ENCODE results near the gene SUN2.

Gene SUN2

GRCh38 chr22:38742176-38742942, 13.4 kb downstream of the SUN2 start:
- in situ Hi-C loops (cut with HindIII; ENCODE audit: low pct_unique_long_range_greater_than_20kb, low sequenced_read_pairs) = no loop called here
- no peak for DNase-seq (ENCODE audit: low read depth in 1 of 2, low spot score in 1 of 2)
- no peak for TF ChIP-seq JUND (IDR thresholded peaks at IDR 0.05; ENCODE audit: low read depth)

- in situ Hi-C loops (cut with HindIII; ENCODE audit: low pct_unique_long_range_greater_than_20kb, low sequenced_read_pairs) = no loop called here
Observed at GRCh38 chr22:38741576-38741975, 14.2 kb downstream of the SUN2 start.

GRCh38 chr22:38741166-38741565, 14.6 kb downstream of the SUN2 start:
- DNase-seq (ENCODE audit: low read depth in 1 of 2, low spot score in 1 of 2) = no peak
- in situ Hi-C loops (cut with HindIII; ENCODE audit: low pct_unique_long_range_greater_than_20kb, low sequenced_read_pairs) = no loop called here
- TF ChIP-seq JUND (IDR thresholded peaks at IDR 0.05; ENCODE audit: low read depth) = no peak

More at GRCh38 chr22:38741576-38741975, 14.2 kb downstream of the SUN2 start:
- no peak for TF ChIP-seq JUND (IDR thresholded peaks at IDR 0.05; ENCODE audit: low read depth)
- no peak for DNase-seq (ENCODE audit: low read depth in 1 of 2, low spot score in 1 of 2)

- in situ Hi-C loops (cut with HindIII; ENCODE audit: low pct_unique_long_range_greater_than_20kb, low sequenced_read_pairs) = no loop called here
- TF ChIP-seq JUND (IDR thresholded peaks at IDR 0.05; ENCODE audit: low read depth) = no peak
- DNase-seq (ENCODE audit: low read depth in 1 of 2, low spot score in 1 of 2) = no peak
Observed at GRCh38 chr22:38740754-38741153, 15.0 kb downstream of the SUN2 start.

GRCh38 chr22:38740116-38740723, 15.6 kb downstream of the SUN2 start:
- in situ Hi-C loops (cut with HindIII; ENCODE audit: low pct_unique_long_range_greater_than_20kb, low sequenced_read_pairs) = no loop called here
- no peak for DNase-seq (ENCODE audit: low read depth in 1 of 2, low spot score in 1 of 2)
- TF ChIP-seq JUND (IDR thresholded peaks at IDR 0.05; ENCODE audit: low read depth) = no peak

- no peak for TF ChIP-seq JUND (IDR thresholded peaks at IDR 0.05; ENCODE audit: low read depth)
- DNase-seq (ENCODE audit: low read depth in 1 of 2, low spot score in 1 of 2) = no peak
- in situ Hi-C loops (cut with HindIII; ENCODE audit: low pct_unique_long_range_greater_than_20kb, low sequenced_read_pairs) = no loop called here
Observed at GRCh38 chr22:38739300-38740055, 16.3 kb downstream of the SUN2 start.

GRCh38 chr22:38738475-38739070, 17.2 kb downstream of the SUN2 start:
- no peak for TF ChIP-seq JUND (IDR thresholded peaks at IDR 0.05; ENCODE audit: low read depth)
- in situ Hi-C loops (cut with HindIII; ENCODE audit: low pct_unique_long_range_greater_than_20kb, low sequenced_read_pairs) = no loop called here
- DNase-seq (ENCODE audit: low read depth in 1 of 2, low spot score in 1 of 2) = no peak

GRCh38 chr22:38737302-38738060, 18.3 kb downstream of the SUN2 start:
- no peak for DNase-seq (ENCODE audit: low read depth in 1 of 2, low spot score in 1 of 2)
- in situ Hi-C loops (cut with HindIII; ENCODE audit: low pct_unique_long_range_greater_than_20kb, low sequenced_read_pairs) = no loop called here

GRCh38 chr22:38736257-38736570, 19.6 kb downstream of the SUN2 start:
- no peak for DNase-seq (ENCODE audit: low read depth in 1 of 2, low spot score in 1 of 2)
- in situ Hi-C loops (cut with HindIII; ENCODE audit: low pct_unique_long_range_greater_than_20kb, low sequenced_read_pairs) = no loop called here
- no peak for TF ChIP-seq JUND (IDR thresholded peaks at IDR 0.05; ENCODE audit: low read depth)

More at GRCh38 chr22:38737302-38738060, 18.3 kb downstream of the SUN2 start:
- no peak for TF ChIP-seq JUND (IDR thresholded peaks at IDR 0.05; ENCODE audit: low read depth)

- in situ Hi-C loops (cut with HindIII; ENCODE audit: low pct_unique_long_range_greater_than_20kb, low sequenced_read_pairs) = no loop called here
- DNase-seq (ENCODE audit: low read depth in 1 of 2, low spot score in 1 of 2) = no peak
- no peak for TF ChIP-seq JUND (IDR thresholded peaks at IDR 0.05; ENCODE audit: low read depth)
Observed at GRCh38 chr22:38735465-38736256, 20.1 kb downstream of the SUN2 start.

- no peak for TF ChIP-seq JUND (IDR thresholded peaks at IDR 0.05; ENCODE audit: low read depth)
- DNase-seq (ENCODE audit: low read depth in 1 of 2, low spot score in 1 of 2) = no peak
- in situ Hi-C loops (cut with HindIII; ENCODE audit: low pct_unique_long_range_greater_than_20kb, low sequenced_read_pairs) = no loop called here
Observed at GRCh38 chr22:38735126-38735464, 20.7 kb downstream of the SUN2 start.
